Fibroblast of skin of left biceps (primary cell): Measurements from ENCODE around the gene TMEM273.
"Not testable (repeated sequence)": the region's sequence is repeated elsewhere in the genome, so short reads cannot be mapped to it uniquely, and the experiment has no call there.

ENCODE experiments used
- DNase-seq, 2 experiments: peaks; one replicate each; pipeline ENCODE4 v3.0.0-alpha.2; 2013; ENCODE audit warnings: low read depth in 2 of 2

TMEM273 gene

GRCh38 chr10:49205206-49205605 lies 17.0 kb upstream of the TMEM273 start:
- no peak for DNase-seq

- DNase-seq, result no peak
Measured at GRCh38 chr10:49204119-49204518, 15.9 kb upstream of the TMEM273 start.

GRCh38 chr10:49202266-49202665 lies 14.1 kb upstream of the TMEM273 start:
- no peak for DNase-seq

GRCh38 chr10:49200854-49201253 lies 12.7 kb upstream of the TMEM273 start:
- DNase-seq, result no peak

- DNase-seq, result no peak
Measured at GRCh38 chr10:49197171-49197570, 9.0 kb upstream of the TMEM273 start.

GRCh38 chr10:49195864-49196263 lies 7.7 kb upstream of the TMEM273 start:
- not testable (repeated sequence) for DNase-seq

GRCh38 chr10:49194212-49194920 lies 6.2 kb upstream of the TMEM273 start:
- no peak for DNase-seq

- DNase-seq, result no peak
Measured at GRCh38 chr10:49191349-49191748, 3.2 kb upstream of the TMEM273 start.

- no peak for DNase-seq
Measured at GRCh38 chr10:49189422-49189821, 1.2 kb upstream of the TMEM273 start.

- DNase-seq, result no peak
Measured at GRCh38 chr10:49187044-49187484, 1.1 kb downstream of the TMEM273 start.

- no peak for DNase-seq
Measured at GRCh38 chr10:49186613-49187012, 1.6 kb downstream of the TMEM273 start.

GRCh38 chr10:49185213-49185612 lies 3.0 kb downstream of the TMEM273 start:
- DNase-seq, result no peak

- DNase-seq, result no peak
Measured at GRCh38 chr10:49184642-49185111, 3.5 kb downstream of the TMEM273 start.

- no peak for DNase-seq
Measured at GRCh38 chr10:49183596-49184542, 4.3 kb downstream of the TMEM273 start.

- DNase-seq, result no peak
Measured at GRCh38 chr10:49182776-49183175, 5.4 kb downstream of the TMEM273 start.

GRCh38 chr10:49180444-49180860 lies 7.7 kb downstream of the TMEM273 start:
- DNase-seq, result no peak

- DNase-seq, result no peak
Measured at GRCh38 chr10:49179699-49180443, 8.3 kb downstream of the TMEM273 start.

- DNase-seq, result no peak
Measured at GRCh38 chr10:49178489-49179471, 9.4 kb downstream of the TMEM273 start.

- peak in 1 of 2 experiments; percentile 26 for DNase-seq
Measured at GRCh38 chr10:49177391-49178355, 10.5 kb downstream of the TMEM273 start.
